HL-60 (cell line): ENCODE measurements around the gene RPS6KC1.

Source experiments
- DNase-seq, 2 experiments: peaks; one replicate each; pipeline ENCODE4 v3.0.0-alpha.2; 2010 to 2020; ENCODE audit warnings: low read depth in 1 of 2, low spot score in 1 of 2
- H3K27ac ChIP-seq: fragments of 250-450 bp; sonication (Bioruptor Pico); replicated peaks from 2 replicates; pipeline ENCODE4 v1.5.1; 2020; ENCODE audit warnings: mild to moderate bottlenecking, moderate library complexity
- H3K27me3 ChIP-seq: fragments of 250-450 bp; sonication (Bioruptor Pico); 2 replicates; pipeline ENCODE4 v1.5.1; 2021; ENCODE audit warnings: mild to moderate bottlenecking, moderate library complexity; ENCODE audit not compliant: insufficient read depth, poor library complexity, severe bottlenecking
- H3K4me3 ChIP-seq: replicated peaks from 2 replicates; pipeline ENCODE4 v1.5.1; 2011; ENCODE audit warnings: mild to moderate bottlenecking, control low read depth, low read length; ENCODE audit not compliant: insufficient read depth
- CTCF ChIP-seq: IDR thresholded peaks from one replicate; pipeline ENCODE4 v1.5.1; 2011; ENCODE audit warnings: low read length, control low read depth, inconsistent platforms; ENCODE audit not compliant: insufficient read depth
- GABPA ChIP-seq: IDR thresholded peaks from 2 replicates; pipeline ENCODE4 v1.6.1; 2012; ENCODE audit warnings: low read depth
- POLR2AphosphoS5 ChIP-seq: IDR thresholded peaks from 2 replicates; pipeline ENCODE4 v1.6.1; 2012; ENCODE audit warnings: low read depth
- REST ChIP-seq: IDR thresholded peaks from 2 replicates; pipeline ENCODE4 v1.6.1; 2012; ENCODE audit warnings: low read depth; ENCODE audit not compliant: insufficient replicate concordance
- SPI1 ChIP-seq: IDR thresholded peaks from 2 replicates; pipeline ENCODE4 v1.6.1; 2012; ENCODE audit warnings: low read depth, mild to moderate bottlenecking, borderline replicate concordance

Gene RPS6KC1

GRCh38 chr1:213135572-213135971 lies 84.5 kb downstream of the RPS6KC1 start:
- no peaks in the 10 kb centered on the region for H3K27me3 ChIP-seq
- DNase-seq = no peak
- TF ChIP-seq REST (no peak), CTCF (no peak), POLR2AphosphoS5 (no peak), SPI1 (no peak), GABPA (no peak)
- no peak overlapping the region for H3K4me3 ChIP-seq
- no peak overlapping the region for H3K27ac ChIP-seq

- TF ChIP-seq SPI1 = no peak
- no peak for TF ChIP-seq POLR2AphosphoS5
- TF ChIP-seq GABPA = no peak
- no peak for TF ChIP-seq REST
- no peak for TF ChIP-seq CTCF
- no peak overlapping the region for H3K4me3 ChIP-seq
- H3K27me3 ChIP-seq = no peaks in the 10 kb centered on the region
- no peak overlapping the region for H3K27ac ChIP-seq
- DNase-seq = no peak
Observed at GRCh38 chr1:213136190-213136917, 85.3 kb downstream of the RPS6KC1 start.

- no peak for TF ChIP-seq SPI1
- no peak for TF ChIP-seq CTCF
- no peak for TF ChIP-seq GABPA
- TF ChIP-seq REST = no peak
- no peak for TF ChIP-seq POLR2AphosphoS5
- Histone ChIP-seq H3K27ac (no peak overlapping the region), H3K27me3 (no peaks in the 10 kb centered on the region), H3K4me3 (no peak overlapping the region)
- DNase-seq = no peak
Observed at GRCh38 chr1:213138391-213138790, 87.3 kb downstream of the RPS6KC1 start.
